Astrocyte (in vitro differentiated cells and primary cell): ENCODE measurements around the gene AZIN2. TPM values are rescaled to one million over a fixed set of nuclear protein-coding genes. Genes with fewer than 3 reads are reported as not detected.

Source experiments
- DNase-seq: peaks from one replicate; pipeline ENCODE4 v3.0.0-alpha.2; 2010; ENCODE audit warnings: low read depth
- FAIRE-seq: peaks from 2 replicates; lab custom pipeline; 2011; peaks lifted over from hg19 to GRCh38; lab: Jason Lieb, UNC
- H2AFZ ChIP-seq: 2 replicates; pipeline ENCODE4 v1.6.0; 2012; ENCODE audit warnings: low read depth, low read length, inconsistent platforms
- H3K27ac ChIP-seq: 2 replicates; pipeline ENCODE4 v1.5.1; 2011; ENCODE audit warnings: low read depth, low read length, inconsistent platforms
- H3K27me3 ChIP-seq: 2 replicates; pipeline ENCODE4 v1.6.0; 2011; ENCODE audit warnings: low read length, inconsistent platforms; ENCODE audit not compliant: insufficient read depth
- H3K36me3 ChIP-seq: 2 replicates; pipeline ENCODE4 v1.5.1; 2011; ENCODE audit warnings: low read length, inconsistent platforms; ENCODE audit not compliant: insufficient read depth
- H3K4me1 ChIP-seq: 2 replicates; pipeline ENCODE4 v1.5.1; 2011; ENCODE audit warnings: low read length, inconsistent platforms; ENCODE audit not compliant: insufficient read depth
- H3K4me2 ChIP-seq: 2 replicates; pipeline ENCODE4 v1.6.0; 2012; ENCODE audit warnings: low read length, inconsistent platforms
- H3K4me3 ChIP-seq: 2 replicates; pipeline ENCODE4 v1.5.1; 2011; ENCODE audit warnings: low read depth, mild to moderate bottlenecking, low read length, inconsistent platforms; ENCODE audit not compliant: insufficient read depth
- H3K79me2 ChIP-seq: 2 replicates; pipeline ENCODE4 v1.6.0; 2012; ENCODE audit warnings: mild to moderate bottlenecking, low read length, inconsistent platforms; ENCODE audit not compliant: insufficient read depth
- H3K9ac ChIP-seq: 2 replicates; pipeline ENCODE4 v1.6.0; 2012; ENCODE audit warnings: mild to moderate bottlenecking, low read length, inconsistent platforms
- H3K9me3 ChIP-seq: 2 replicates; pipeline ENCODE4 v1.5.1; 2012; ENCODE audit warnings: low read depth, mild to moderate bottlenecking, low read length, inconsistent platforms; ENCODE audit not compliant: insufficient read depth
- H4K20me1 ChIP-seq: 2 replicates; pipeline ENCODE4 v1.6.0; 2012; ENCODE audit warnings: low read length, inconsistent platforms; ENCODE audit not compliant: insufficient read depth
- H3K27ac Mint-ChIP-seq: one replicate; pipeline ENCODE4 v1.8.0; 2021; ENCODE audit warnings: mild to moderate bottlenecking, mixed read lengths; ENCODE audit not compliant: unreplicated experiment
- H3K27me3 Mint-ChIP-seq: one replicate; pipeline ENCODE4 v1.8.0; 2021; ENCODE audit warnings: low read depth, mixed read lengths; ENCODE audit not compliant: unreplicated experiment
- H3K36me3 Mint-ChIP-seq: one replicate; pipeline ENCODE4 v1.8.0; 2021; ENCODE audit warnings: low read depth, mixed read lengths; ENCODE audit not compliant: unreplicated experiment
- H3K4me1 Mint-ChIP-seq: one replicate; pipeline ENCODE4 v1.8.0; 2021; ENCODE audit warnings: low read depth, mixed read lengths; ENCODE audit not compliant: unreplicated experiment
- H3K4me3 Mint-ChIP-seq: one replicate; pipeline ENCODE4 v1.8.0; 2021; ENCODE audit warnings: mild to moderate bottlenecking, moderate library complexity, mixed read lengths; ENCODE audit not compliant: unreplicated experiment
- H3K9me3 Mint-ChIP-seq: one replicate; pipeline ENCODE4 v1.8.0; 2021; ENCODE audit warnings: mild to moderate bottlenecking, mixed read lengths; ENCODE audit not compliant: unreplicated experiment
- CTCF ChIP-seq: IDR thresholded peaks from 2 replicates; pipeline ENCODE4 v1.5.1; 2011; ENCODE audit warnings: low read depth, mild to moderate bottlenecking, inconsistent platforms, low read length, moderate library complexity; ENCODE audit not compliant: insufficient read depth
- EZH2 ChIP-seq: IDR thresholded peaks from 2 replicates; pipeline ENCODE4 v1.6.1; 2012; ENCODE audit warnings: mild to moderate bottlenecking, low read length, inconsistent platforms; ENCODE audit not compliant: insufficient read depth
- total RNA-seq: library from RNA; stranded (reverse); gene quantifications from 2 replicates; pipeline ENCODE4 v1.2.1, GENCODE V29; 2021

Gene AZIN2
- total RNA-seq, 1 donor from 2014 or later: 10.1 TPM

- H3K9ac ChIP-seq: no peak overlapping the region
- DNase-seq: no peak
- H3K4me2 ChIP-seq: no peak overlapping the region
- no peak for FAIRE-seq
- no peaks in the 10 kb centered on the region for H3K4me1 ChIP-seq
- H4K20me1 ChIP-seq: no peaks in the 10 kb centered on the region
- H3K4me3 ChIP-seq: no peak overlapping the region
- Mint-ChIP-seq H3K4me1 (peaks cover 7% of the 10 kb centered on the region), H3K36me3 (peaks cover 9% of the 10 kb centered on the region), H3K4me3 (no peak overlapping the region), H3K27me3 (peaks cover 18% of the 10 kb centered on the region), H3K9me3 (peaks cover 2% of the 10 kb centered on the region), H3K27ac (no peak overlapping the region)
- H3K79me2 ChIP-seq: no peaks in the 10 kb centered on the region
- no peaks in the 10 kb centered on the region for H3K9me3 ChIP-seq
- TF ChIP-seq CTCF (no peak), EZH2 (no peak)
- H3K27ac ChIP-seq: no peak overlapping the region
- H3K36me3 ChIP-seq: no peaks in the 10 kb centered on the region
- H3K27me3 ChIP-seq: no peaks in the 10 kb centered on the region
- H2AFZ ChIP-seq: no peak overlapping the region
These were observed 37.3 kb downstream of the AZIN2 start for GRCh38 chr1:33118274-33118673.

GRCh38 chr1:33119050-33119449 lies 38.1 kb downstream of the AZIN2 start:
- Histone ChIP-seq H3K27ac (no peak overlapping the region), H3K9me3 (no peaks in the 10 kb centered on the region), H3K4me1 (no peaks in the 10 kb centered on the region), H3K27me3 (no peaks in the 10 kb centered on the region), H3K36me3 (no peaks in the 10 kb centered on the region), H4K20me1 (no peaks in the 10 kb centered on the region), H3K9ac (no peak overlapping the region), H3K79me2 (no peaks in the 10 kb centered on the region), H3K4me3 (no peak overlapping the region), H3K4me2 (no peak overlapping the region), H2AFZ (no peak overlapping the region)
- DNase-seq (no peak), FAIRE-seq (no peak)
- TF ChIP-seq CTCF: no peak
- peaks cover 7% of the 10 kb centered on the region for H3K4me1 Mint-ChIP-seq
- H3K36me3 Mint-ChIP-seq: peaks cover 9% of the 10 kb centered on the region
- H3K4me3 Mint-ChIP-seq: no peak overlapping the region
- peaks cover 18% of the 10 kb centered on the region for H3K27me3 Mint-ChIP-seq
- peak overlapping the region; percentile 36 for H3K27ac Mint-ChIP-seq
- peaks cover 2% of the 10 kb centered on the region for H3K9me3 Mint-ChIP-seq

GRCh38 chr1:33119532-33120217 lies 38.7 kb downstream of the AZIN2 start:
- Histone ChIP-seq H4K20me1 (no peaks in the 10 kb centered on the region), H3K9me3 (no peaks in the 10 kb centered on the region), H3K36me3 (no peaks in the 10 kb centered on the region), H3K4me1 (no peaks in the 10 kb centered on the region), H3K4me2 (no peak overlapping the region), H3K27me3 (no peaks in the 10 kb centered on the region), H3K27ac (no peak overlapping the region), H2AFZ (no peak overlapping the region), H3K79me2 (no peaks in the 10 kb centered on the region), H3K9ac (no peak overlapping the region), H3K4me3 (no peak overlapping the region)
- DNase-seq (no peak), FAIRE-seq (no peak)
- peaks cover 2% of the 10 kb centered on the region for H3K9me3 Mint-ChIP-seq
- peak overlapping the region; percentile 36 for H3K27ac Mint-ChIP-seq
- peaks cover 9% of the 10 kb centered on the region for H3K36me3 Mint-ChIP-seq
- H3K4me3 Mint-ChIP-seq: no peak overlapping the region
- TF ChIP-seq EZH2: no peak
- TF ChIP-seq CTCF: no peak
- peaks cover 7% of the 10 kb centered on the region for H3K4me1 Mint-ChIP-seq
- H3K27me3 Mint-ChIP-seq: peaks cover 18% of the 10 kb centered on the region
